HK-2 (cell line): ENCODE measurements around the gene CALCR.
"Not testable (repeated sequence)": the region's sequence is repeated elsewhere in the genome, so short reads cannot be mapped to it uniquely, and the experiment has no call there.

ENCODE experiments used
- DNase-seq: peaks from one replicate; pipeline ENCODE4 v3.0.0-alpha.2; 2018; ENCODE audit not compliant: unreplicated experiment

The CALCR gene

DNA sequence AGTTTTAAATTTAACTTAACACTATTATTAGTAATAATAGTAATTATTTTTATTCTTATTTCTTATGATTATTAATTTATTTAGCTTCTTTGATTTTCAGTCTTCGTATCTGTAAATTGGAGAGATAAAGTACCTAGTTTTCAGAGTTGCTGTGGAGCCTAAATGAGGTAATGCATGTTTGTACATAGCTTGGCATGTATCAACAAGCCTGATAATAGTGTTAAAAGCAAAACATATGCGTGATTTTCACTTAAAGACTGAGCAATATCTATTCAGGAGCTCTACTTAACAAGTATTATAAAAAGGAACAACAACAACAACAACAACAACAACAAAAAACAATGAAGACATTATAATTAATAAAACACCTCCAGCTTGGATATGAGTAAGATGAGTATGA, 12.4 kb downstream of the CALCR start:
- DNase-seq = no peak

DNA sequence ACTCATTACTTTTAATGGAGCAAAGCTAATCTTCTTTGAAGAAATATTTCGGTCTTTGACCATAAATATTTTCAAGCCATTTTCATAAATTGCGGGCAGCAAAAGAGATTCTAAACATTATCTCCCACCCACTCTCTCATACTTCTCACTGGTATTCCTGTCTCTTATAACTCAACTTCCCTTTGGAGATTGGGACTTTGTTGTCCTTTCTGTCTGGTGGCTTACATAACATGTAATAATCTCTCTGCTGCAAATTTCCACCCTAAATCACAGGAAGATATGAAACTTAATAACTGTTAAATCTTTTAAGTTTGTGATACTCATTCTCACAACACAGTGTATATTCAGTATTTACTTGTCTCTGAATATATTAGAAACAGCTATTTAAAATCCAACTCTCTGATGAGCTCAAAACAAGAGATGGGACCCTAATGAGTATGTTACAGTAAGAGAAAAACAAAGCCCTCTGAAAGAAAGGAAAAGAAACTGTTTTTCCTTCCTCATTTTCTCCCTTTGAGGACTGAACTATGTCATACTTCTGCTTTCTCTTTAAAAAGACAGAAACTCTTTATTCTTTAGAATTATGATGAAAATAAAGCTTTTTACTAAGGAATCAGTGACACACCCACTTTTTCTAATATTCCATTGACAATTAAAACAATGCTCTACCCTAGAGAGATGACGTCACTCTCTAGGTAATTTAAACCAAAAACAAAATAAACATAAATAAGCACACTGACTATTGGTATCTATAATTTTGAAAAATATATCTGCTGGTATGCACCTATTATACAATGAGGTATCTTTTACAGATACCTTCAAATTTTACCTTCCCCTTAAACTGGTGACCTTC, 14.7 kb downstream of the CALCR start:
- no peak for DNase-seq

DNA sequence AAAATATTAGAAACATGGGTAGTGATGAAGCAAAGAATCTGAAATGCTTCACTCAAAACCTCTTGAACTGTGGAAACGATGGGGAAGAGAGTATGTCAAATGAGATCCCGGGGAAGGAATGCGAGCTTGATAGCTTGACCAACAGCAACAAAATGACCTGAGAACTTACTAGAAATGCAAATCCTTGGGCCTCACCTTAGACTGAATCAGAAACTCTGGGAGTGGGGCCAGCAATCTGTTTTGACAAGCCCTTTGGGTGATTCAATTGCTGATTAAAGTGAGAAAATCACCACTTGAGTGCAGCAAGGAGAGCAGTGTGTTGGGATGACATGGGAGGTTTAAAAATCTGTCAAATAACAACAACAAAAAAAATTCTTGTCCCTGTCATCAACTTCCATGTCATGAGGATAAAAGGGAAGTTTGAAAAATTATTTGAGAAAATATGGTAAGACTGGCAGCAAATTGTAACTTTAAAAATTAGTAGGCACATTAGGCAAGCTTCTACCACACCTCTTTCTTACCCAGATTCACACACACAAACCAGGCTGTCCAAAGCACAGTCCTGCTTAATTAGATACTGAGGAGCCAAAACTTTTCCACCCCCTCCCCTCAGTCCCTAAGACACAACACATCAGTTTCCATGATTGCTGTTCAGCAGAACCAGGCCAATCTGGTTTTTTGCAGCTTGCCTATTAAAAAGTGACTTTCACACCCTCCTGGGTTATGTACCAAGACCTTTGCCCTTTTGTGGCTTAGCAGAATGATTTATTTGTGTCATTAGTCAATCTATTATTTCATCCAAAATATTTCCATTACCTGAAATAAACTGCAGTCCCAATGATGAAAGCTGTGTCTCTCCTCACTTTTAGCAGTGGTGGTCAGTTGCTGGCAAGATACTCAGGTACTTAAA, 15.6 kb downstream of the CALCR start:
- no peak for DNase-seq

DNA sequence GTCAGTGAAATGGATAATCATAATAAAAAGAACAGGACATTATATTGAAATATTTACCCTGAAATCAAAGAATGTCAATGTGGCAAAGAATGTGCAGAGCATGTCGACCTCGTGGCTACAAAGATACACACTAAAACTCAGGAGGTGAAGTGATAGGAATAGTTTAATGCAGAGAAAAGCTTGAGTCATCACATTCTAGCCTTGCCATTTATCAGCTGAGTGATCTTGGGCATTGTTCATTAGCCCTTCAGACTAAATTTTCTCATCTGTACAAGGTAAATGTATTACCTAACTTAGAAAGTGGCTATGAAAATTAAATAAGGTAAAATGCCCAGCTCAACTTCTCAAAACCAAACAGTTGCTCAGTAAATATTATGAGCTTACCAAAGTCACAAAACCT, 22.6 kb downstream of the CALCR start:
- no peak for DNase-seq

DNA sequence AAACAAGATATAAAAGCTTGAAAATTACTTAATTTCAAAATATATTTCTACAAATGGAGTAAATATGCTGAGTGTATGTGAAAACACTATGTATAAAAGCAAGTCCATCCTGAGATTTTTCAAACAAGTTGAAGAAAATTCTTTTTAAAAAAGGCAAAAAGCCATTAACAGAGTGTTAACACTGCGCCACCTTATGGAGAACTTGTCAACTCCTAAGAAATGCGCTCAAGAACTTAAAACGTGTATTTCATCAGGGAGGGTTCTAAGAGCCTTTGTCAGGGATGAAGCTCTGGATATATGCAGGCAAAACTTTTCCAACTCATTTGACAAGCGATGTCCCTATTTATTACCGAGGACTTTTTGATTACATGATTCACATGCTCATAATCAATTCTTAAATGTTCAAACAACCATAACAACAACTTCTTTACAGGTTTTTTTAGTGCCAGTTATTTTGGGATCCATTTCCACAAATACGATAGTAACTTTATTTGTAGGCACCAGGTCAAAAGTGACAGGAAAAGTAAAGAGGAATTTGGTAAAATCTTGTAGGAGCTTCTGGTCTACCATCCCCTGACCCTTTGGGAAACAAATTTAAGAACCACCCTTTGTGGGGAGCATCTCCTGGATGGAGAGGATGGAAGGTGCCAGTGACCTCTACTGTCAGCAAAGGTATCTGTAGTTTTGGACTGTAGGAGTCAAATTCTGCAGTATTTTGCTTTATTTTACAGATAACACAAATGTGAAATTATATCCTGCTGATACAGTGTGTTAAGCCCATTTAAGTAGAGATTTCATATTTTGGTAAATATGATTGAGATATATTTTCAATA, 23.2 kb downstream of the CALCR start:
- no peak for DNase-seq

DNA sequence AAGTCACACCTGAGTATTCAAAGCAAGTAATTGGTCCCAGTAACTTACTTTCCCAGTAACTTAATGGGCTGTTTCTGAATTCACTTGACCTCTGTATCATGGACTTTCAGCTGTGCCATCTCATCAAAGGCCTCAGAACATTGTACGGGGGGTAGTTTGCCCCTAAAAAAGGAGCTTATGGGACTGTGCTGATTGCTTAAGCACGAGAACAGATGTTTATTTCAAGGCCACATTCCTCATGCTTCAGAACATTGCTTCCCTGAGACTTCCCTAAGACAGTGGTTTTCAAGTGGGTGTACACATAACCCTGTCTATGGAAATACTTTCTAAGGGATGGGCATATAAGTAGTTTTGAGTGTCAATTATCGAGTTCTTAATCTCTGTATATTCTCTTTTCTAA, 26.8 kb downstream of the CALCR start:
- no peak for DNase-seq

DNA sequence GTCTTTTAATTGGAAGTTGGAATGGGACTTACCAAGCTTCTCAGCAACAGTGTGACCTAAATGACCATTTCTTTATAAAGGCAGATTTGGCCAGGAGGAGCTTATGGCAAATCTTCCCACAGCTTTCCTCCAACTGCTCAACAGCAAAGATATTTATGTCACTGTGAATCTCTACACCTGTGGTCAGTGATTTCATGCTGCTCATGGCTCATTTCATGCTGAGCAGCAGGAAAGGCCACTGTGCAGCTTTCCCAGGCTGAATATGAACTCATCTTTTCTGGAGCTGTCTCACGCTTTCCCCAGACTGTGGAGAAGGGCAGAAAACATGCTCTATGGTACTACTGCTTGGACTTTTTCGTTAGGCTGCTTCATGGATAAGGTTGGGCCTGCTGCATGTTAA, 29.8 kb downstream of the CALCR start:
- DNase-seq = no peak

DNA sequence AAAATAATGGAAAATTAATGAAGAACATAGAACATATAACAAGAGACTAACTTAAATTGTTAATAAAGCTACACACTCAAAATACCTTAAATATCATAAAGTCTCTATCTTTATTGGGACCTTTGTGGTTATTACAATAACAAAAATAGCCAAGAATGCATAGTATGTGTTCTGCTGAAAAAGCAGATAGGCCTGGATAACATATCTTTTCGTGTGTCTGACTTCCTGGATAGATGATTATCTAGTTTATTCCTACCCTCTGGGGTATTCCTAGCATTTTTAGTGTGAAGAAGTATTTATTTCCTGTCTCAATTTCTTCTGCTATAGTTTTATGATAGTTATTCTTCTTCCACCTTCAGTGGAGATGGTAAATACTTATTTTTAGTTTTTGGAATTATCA, 36.5 kb downstream of the CALCR start:
- DNase-seq = no peak

DNA sequence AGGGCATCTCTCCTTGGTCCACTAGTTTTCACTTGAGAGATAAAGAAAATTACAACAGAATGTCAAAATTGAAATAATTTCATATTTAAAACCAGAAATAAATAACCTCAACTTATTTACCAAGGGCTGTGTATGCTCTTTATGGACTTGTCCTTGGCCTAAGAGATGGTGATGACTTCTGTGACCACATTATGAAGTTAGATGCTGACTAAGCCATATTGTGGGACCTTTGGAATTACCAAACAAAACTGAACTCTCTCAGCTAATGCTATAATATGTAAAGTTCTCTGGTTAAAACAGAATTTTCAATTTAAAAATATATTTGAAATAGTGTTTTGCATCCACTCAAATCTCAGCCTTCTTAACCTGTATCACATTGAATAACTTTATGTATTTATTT, 38.9 kb downstream of the CALCR start:
- DNase-seq = no peak

DNA sequence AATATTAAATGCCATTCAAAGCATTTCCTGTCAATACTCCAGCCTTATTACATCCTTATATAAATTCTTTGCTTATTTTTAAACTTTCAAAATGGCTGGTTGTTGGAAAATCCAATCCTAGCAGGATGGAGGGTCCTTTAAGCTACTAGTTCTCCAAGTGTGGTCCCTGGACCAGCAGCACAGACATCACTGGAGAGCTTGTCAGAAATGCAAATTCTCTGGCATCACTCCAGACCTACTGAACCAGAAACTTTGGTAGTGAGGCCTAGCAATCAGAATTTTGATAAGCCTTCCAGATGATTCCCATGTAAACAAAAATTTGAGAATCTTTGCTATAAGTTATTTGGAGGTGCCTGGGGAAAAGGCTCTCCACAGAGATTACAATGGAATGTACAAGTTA, 43.8 kb downstream of the CALCR start:
- DNase-seq = no peak

DNA sequence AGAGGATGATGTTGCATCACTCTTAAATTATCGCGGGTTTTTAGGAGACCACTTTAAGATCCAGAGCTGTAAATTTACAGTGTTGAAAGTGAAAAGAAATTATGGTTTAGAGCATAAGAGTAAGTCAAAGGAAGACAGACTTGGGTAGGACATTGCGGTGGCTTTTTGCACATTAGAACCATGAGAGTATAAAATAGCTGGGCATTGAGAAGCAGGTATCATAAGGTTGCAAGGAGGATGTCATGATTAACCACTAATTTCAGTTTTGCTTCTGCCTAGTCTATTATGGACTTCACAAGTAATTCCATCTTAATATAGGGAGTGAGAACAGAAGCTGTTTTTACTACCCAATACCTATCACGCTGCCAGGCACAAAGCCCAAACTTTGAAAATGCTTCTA, 57.7 kb downstream of the CALCR start:
- no peak for DNase-seq

DNA sequence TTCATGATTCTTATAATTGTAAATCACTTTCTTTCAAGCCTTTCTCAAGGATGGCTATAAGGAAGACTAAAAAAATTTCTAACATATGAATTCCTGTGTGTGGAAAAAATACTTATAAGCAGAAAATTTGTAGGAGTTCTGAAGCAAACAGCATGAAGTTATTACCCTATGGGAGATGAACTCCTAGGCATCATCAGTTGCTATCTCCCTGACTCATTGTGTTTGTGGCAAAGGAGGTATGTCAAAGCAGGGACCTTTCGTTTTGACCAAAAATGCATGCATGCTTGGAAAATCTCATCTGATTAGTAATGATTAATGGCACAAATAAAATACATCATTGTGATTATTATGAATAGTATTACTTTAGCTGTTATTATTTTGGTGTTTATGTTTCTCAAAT, 59.4 kb downstream of the CALCR start:
- no peak for DNase-seq

DNA sequence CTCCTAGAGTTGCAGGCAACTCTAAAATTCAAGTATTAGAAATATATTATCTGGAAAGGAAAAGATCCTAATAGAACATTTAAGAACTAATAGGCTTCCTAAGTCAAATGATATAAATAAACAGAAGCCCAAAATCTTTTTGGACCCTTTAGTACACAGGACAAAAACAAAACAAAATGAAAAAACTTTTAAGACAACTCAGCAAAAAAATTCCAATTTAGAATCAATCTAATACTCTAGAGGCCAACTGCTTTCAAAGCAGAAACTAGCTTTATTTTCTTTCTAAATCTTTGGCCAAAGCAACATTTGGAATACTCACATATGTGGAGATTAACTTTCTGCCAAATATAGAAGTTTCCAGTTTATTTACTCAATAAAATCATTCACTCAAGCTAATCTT, 65.2 kb downstream of the CALCR start:
- no peak for DNase-seq

DNA sequence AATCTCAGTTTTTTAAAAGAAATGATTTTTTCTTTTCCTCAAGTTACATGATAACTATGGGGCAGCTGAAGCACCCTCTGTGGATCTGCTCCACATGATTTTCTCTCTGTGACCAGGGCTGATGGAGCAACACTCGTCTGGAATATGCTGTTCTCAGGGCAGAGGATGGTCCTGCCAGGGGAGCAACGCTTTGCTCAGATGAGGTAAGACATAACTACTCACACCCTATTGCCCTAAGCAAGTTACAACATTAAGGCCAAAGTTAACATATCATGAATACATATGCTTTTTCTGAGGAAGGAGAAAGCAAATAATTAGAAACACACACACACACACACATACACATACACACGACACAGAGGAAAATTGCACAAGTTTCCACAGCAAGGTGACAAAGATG, 71.4 kb downstream of the CALCR start:
- DNase-seq = no peak

DNA sequence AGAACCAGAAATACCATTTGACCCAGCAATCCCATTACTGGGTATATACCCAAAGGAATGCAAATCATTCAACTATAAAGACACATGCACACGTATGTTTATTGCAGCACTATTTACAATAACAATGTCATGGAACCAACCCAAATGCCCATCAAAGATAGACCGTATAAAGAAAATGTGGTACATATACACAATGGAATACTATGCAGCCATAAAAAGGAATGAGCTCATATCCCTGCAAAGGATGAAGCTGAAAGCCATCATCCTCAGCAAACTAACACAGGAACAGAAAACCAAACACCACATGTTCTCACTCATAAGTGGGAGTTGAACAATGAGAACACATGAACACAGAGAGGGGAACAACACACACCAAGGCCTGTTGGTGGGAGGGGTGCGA, 82.7 kb downstream of the CALCR start:
- not testable (repeated sequence) for DNase-seq

DNA sequence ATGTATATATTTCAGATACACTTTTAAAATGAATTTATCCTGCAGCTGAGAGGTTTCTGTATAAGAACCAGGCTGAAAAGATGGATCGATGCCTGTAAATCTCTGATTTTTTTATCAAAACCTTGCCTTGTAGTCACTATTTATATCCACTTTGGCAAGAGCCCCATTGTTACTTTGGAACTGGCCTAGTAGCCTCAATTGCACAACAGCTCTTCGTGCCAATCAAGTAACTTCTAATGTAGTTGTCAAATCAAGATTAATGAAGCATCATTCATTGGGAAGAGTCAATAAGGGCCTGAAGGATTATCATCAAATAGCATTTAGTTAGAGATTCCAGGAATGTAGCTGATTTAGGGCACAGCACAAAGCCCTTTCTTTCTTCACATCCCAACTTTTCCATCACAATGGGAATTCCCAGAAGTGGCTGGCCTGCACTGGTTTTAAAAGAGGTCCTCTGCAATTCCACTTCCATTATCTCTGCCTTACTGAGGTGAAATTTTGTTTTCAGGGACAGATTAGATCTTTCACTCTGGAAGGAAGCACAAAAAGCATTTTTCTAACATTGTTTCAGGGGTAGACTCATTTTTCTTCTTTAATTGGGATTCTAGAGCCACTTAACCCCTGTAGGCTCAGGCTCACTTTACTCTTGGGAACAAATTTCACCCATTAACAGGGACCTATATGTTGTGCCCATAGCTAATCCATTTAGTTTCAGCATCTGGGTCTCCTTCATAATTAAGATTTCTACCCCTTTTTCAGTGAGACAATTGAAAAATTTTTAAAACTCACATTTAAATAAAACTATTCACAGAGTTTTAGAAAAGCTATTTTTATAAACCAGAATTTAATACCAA, 97.8 kb downstream of the CALCR start:
- no peak for DNase-seq

DNA sequence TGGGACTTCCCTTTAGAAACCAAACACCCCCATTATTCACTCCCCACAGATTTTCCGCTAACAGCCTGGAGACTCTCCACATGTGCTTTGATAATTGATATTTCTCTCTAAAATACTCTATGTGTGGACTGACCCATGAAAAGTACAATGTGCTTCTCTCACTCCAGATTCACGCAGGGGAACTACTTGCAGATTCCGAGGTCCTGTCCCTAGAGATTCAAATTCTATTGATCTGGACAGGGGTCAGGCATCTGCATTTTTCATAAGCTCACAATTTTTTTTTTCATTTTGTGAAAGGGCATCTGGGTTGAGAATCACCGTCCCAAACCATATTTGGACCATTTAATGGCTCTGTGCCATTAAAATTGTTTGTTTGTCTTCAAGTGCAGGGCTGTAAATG, 98.7 kb downstream of the CALCR start:
- no peak for DNase-seq

DNA sequence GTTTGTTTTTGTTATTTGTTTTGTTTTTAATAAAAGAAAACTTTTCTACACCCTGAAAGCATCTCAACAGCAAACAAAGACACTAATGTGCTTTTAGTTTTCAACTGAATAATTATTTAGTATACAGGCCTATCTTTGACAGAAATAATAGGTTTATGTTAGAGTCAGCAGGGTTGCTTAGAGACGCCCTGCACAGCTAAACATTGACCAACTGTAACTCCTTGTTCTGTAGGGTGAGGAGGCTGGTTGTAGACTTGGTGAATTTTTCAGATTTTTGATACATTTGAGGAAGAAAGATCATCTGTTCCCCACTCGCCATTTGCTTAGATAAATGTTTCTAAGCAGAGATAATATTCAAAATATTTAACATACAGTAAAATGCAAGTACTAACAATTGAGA, 103.1 kb downstream of the CALCR start:
- DNase-seq = no peak

DNA sequence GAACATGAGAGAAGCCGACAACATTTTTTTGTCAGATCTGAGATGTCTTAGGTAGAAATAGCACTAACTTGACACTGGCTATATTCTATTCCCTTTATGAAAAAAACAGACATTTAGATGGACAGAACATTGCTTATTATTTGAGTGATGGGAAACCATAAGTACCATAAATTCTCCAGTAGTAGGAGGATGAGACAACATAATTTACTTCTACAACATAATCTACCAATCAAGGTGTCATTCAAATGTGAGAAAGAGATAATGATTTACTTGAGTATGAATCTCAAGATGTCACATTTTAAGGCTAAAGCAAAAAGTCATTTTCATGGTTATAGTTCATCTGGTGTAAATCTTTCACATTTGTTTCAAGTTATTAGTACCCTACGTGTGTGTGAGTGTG, 110.8 kb downstream of the CALCR start:
- no peak for DNase-seq

DNA sequence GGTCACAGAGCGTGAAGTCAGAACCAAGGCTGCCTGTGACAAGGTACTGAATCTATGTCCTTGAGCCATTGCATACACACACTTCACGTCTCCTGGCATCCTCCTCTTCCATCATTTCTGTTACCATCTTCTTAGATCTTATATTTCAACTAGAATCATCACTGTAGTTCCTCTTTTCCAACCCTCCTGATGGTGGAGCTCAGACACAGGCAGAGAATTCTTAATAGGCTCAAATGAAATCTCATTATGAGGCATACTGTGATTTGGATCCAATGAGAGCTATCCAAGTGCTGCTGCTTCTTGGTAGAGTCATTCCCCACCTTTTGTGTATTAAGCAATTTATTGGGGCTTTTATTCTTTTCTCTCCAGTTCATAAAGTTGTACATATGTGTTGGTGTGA, 113.2 kb downstream of the CALCR start:
- DNase-seq = no peak

DNA sequence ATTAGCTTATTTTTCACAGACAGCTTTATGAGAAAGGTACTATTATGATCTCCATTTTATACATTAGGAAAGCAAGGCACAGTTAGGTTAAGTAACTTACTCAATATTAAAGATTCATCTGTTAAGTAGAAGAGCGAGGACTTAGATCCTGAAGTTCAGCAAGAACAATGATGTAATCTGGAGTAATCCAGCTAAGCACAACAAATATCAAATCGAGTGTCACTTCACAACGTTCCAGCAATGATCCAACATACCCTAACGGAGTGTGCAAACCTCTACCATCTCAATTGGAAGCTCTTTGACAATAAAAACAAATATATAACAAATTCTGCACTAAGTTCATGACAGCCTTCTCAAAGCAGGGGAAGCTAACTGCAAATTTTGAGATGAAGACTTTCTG, 121.3 kb downstream of the CALCR start:
- DNase-seq = no peak
